SK-MEL-5 (cell line): ENCODE data around the gene CYB5R2. TPM values are rescaled to one million over a fixed set of nuclear protein-coding genes. Genes with fewer than 3 reads are reported as not detected.

Experiments
- DNase-seq: peaks from one replicate; pipeline ENCODE4 v3.0.0-alpha.2; 2016; ENCODE audit warnings: low read depth, low spot score
- in situ Hi-C: cut with HindIII; loops from 2 replicates; pipeline ENCODE4 v1.10.0; 2016; ENCODE audit warnings: low sequenced_read_pairs, high pct_unique_total_duplicates, low pct_unique_long_range_greater_than_20kb
- total RNA-seq: library from RNA; depleted of rRNA; stranded (reverse); fragments of >200 nt; shearing (Covaris generic); gene quantifications from 2 replicates; pipeline ENCODE4 v1.2.3, GENCODE V29; 2014

The CYB5R2 gene
- total RNA-seq, 1 experiment from 2014 or later = 33.3 TPM

DNA sequence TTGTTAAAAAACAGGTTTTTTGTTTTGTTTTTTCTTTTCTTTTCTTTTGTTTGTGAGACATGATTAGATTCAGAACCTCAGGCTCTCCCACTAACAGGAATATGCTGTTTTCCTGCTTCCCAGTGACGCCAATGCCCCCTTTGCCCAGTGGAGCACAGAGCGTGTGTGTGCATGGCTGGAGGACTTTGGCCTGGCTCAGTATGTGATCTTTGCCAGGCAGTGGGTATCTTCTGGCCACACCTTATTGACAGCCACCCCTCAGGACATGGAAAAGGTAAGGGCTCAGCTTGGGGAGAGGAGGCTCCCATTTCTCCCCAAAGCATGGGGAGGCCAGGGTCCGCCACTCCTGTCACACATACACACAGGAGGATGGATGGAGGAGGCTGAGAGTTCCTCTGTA is 25.0 kb downstream of the CYB5R2 start:
- no peak for DNase-seq
- in situ Hi-C loops = no loop called here

DNA sequence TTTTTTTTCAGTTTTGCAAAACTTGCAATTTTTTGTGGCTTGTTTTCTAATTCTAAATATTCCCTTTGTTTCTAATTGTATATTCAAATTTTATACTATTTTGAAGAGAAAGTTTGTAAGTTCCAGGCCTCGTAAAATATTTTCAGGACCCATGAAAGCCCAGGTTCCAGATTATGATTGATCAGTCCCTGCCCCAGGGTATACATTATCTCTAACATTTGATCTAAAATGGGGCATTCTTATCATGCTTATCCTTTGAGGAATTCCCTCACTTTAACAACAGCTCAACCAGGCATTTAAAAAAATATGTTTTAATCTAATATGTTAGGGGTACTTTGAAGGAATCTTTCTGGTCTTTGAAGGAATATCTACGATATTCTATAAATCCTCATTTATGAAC is 26.4 kb downstream of the CYB5R2 start:
- DNase-seq = no peak
- in situ Hi-C loops = no loop called here

DNA sequence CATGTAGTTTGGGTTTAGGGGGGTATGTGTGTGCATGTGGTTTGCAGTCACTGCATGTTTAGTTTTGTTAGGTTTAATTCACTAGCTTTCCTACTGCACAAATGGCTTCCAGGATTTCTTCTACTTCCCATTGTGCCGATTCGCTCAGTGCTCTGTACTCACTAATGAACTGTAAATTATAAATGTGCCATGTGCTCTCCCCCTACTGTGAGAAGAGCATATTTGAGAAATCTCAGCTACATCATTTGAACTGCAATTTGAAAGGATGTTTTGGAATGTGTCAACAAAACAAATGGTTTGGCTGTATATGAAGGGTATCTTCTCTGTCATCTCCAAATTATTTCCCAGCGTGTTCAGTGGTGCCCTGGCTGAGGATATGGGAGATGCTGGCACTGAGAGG is 28.1 kb downstream of the CYB5R2 start:
- in situ Hi-C loops = no loop called here
- no peak for DNase-seq

DNA sequence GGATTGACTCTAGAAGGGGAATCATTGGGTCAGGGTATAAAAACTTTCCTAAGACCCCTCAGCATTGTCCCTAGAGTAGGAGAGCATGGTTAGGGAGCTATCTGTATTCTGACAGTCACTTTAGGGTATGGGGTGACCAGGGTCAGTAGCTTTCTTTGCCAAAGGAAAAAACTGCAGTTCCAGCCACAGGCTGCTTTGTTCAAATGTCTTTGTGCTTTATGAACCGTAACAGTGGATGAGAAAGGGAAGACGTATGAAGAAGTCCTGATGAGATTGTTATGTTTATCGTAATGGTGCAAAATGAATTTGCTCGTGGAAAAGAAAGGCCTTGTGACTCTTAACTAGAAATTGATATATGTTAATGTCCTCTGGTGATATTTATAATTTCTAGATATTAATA is 30.0 kb downstream of the CYB5R2 start:
- DNase-seq = no peak
- in situ Hi-C loops = no loop called here

- in situ Hi-C loops = no loop called here
- no peak for DNase-seq
Observed at GRCh38 chr11:7642747-7643146, 30.6 kb downstream of the CYB5R2 start.

GRCh38 chr11:7640816-7641215 is 32.5 kb downstream of the CYB5R2 start:
- no peak for DNase-seq
- in situ Hi-C loops = no loop called here

DNA sequence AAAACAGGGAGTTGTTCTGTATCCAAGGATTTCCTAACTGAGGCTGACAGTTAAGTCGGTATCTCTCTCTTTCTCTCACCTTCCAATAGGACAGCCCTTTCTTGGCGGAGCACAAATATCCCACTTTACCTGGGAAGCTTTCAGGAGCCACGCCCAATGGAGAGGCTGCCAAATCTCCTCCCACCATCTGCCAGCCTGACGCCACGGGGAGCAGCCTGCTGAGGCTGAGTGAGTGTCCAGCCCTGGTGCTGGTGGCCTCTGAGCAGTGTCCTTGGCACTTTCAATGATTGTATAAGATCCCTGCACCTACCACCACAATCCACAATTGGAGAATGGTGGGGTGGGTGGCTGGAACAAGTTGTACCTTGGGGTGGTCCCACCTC is 33.7 kb downstream of the CYB5R2 start:
- in situ Hi-C loops = no loop called here
- no peak for DNase-seq

DNA sequence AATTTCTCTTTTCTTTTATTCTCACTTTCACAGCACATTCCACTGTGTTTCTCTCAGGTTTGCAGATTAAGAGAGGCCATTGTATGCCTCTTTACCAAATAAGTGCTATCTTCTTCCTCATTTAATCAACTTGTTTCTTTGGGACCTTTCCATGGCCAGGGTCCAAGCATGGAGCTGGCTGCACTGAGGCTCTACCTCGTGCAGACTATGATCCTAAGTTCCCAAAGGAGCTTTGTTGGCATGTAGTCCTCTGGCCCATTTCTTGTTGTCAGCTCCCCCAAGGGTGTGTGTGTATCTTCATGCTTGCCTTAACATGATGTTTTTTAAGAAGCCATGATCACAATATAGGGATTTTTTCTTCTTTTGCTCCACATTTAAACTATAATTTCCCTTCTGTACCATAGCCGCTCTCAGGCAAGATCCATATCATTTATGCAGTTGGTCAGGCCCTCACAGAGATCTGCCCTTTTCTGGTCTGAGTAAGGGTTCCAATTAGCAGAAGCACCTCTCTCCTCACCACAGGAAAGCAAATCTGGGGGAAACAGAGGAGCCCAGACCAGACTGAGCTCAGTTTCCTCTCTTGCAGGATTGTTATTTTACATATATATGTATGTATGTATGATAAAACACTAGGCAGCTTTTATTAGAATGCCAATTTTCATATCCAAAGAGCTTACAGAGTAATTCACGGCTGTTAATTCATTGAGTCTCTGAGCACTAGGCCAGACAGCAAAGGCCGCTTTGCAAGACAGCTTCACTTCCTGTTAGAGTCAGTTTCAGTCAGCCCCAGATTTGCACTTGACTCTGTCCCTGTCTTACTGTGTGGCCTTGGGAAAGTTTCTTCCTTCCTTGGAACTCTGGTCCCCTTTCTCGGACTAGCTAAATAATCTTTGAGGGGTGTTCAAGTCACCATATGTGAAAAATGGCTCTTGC is 34.3 kb downstream of the CYB5R2 start:
- DNase-seq = no peak
- in situ Hi-C loops = no loop called here

GRCh38 chr11:7637447-7638157 is 35.7 kb downstream of the CYB5R2 start:
- DNase-seq = no peak
- in situ Hi-C loops = no loop called here

GRCh38 chr11:7636350-7636749 is 37.0 kb downstream of the CYB5R2 start:
- in situ Hi-C loops = no loop called here
- no peak for DNase-seq

GRCh38 chr11:7635708-7636107 is 37.6 kb downstream of the CYB5R2 start:
- in situ Hi-C loops = no loop called here
- no peak for DNase-seq

GRCh38 chr11:7635137-7635536 is 38.2 kb downstream of the CYB5R2 start:
- DNase-seq = no peak
- in situ Hi-C loops = no loop called here

DNA sequence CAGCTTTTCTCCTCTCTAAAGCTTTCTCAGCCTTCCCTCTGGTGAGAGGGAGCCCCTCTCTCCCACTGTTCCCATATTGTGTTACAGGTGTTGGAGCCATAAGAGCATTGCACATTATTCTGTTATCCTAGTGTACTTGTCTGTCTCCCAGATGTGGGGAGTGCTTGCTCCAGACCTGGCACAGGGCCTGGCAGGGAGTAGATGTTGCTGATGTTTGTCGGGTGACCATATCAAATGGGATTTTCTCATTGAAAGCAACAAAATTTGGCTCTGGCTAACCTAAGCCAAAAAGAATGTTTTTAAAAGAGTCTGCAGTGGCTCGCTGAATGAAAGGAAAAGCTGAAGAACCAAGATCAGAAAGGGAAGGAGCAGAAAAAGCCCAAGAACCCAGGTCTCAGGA is 41.1 kb downstream of the CYB5R2 start:
- DNase-seq = no peak
- in situ Hi-C loops = no loop called here

GRCh38 chr11:7630002-7630401 is 43.3 kb downstream of the CYB5R2 start:
- in situ Hi-C loops = no loop called here
- no peak for DNase-seq

GRCh38 chr11:7628660-7629059 is 44.6 kb downstream of the CYB5R2 start:
- in situ Hi-C loops = no loop called here
- no peak for DNase-seq

- DNase-seq = no peak
- in situ Hi-C loops = no loop called here
Observed at GRCh38 chr11:7622721-7623120, 50.6 kb downstream of the CYB5R2 start.

- DNase-seq = no peak
- in situ Hi-C loops = no loop called here
Observed at GRCh38 chr11:7621554-7621953, 51.7 kb downstream of the CYB5R2 start.

GRCh38 chr11:7621090-7621489 is 52.2 kb downstream of the CYB5R2 start:
- in situ Hi-C loops = no loop called here
- DNase-seq = no peak

DNA sequence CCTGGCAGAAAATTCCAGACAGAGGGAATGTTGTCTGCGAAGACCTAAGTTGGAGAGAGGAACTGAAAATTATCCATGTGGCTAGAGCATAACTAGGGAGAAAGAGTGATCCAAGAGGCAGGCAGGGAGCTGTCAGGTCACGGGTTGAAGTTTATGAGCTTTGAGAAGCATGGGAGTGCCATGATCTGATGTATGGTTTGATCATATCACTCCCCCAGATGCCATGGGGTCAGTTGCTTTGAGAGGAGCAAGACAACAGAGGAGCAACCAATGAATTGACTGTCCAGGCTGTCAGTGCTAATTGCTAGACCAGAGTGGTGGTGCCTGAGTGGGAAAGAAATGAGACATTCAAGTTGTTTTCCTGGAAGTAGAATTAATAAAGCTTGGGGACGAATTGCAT is 54.0 kb downstream of the CYB5R2 start:
- DNase-seq = no peak
- in situ Hi-C loops = no loop called here
